Calu3 (cell line): ENCODE measurements around the gene MYO3B. TPM values are rescaled to one million over a fixed set of nuclear protein-coding genes. Genes with fewer than 3 reads are reported as not detected.

Experiments used
- BruUV-seq: library from RNA; stranded (reverse); fragments of 400-500 nt; replicated peaks from 2 replicates; lab custom pipeline; 2021; lab: Mats Ljungman, UMichigan
- CTCF ChIA-PET: fragments of 300-600 bp; sonication (Branson Sonifier 250); formaldehyde crosslinking; loops from one replicate; lab custom pipeline; 2022; ENCODE audit warnings: antibody characterized with exemption; lab: Charles Lee
- DNase-seq: peaks from one replicate; pipeline ENCODE4 v3.0.0; 2022
- H3K27ac Mint-ChIP-seq: one replicate; pipeline ENCODE4 v1.8.0; 2022; ENCODE audit warnings: mixed read lengths; ENCODE audit not compliant: unreplicated experiment
- H3K27me3 Mint-ChIP-seq: one replicate; pipeline ENCODE4 v1.8.0; 2022; ENCODE audit warnings: mixed read lengths; ENCODE audit not compliant: unreplicated experiment
- H3K36me3 Mint-ChIP-seq: one replicate; pipeline ENCODE4 v1.8.0; 2022; ENCODE audit warnings: mild to moderate bottlenecking, moderate library complexity, mixed read lengths; ENCODE audit not compliant: insufficient read depth, unreplicated experiment
- H3K4me1 Mint-ChIP-seq: one replicate; pipeline ENCODE4 v1.8.0; 2022; ENCODE audit warnings: mild to moderate bottlenecking, low read depth, mixed read lengths; ENCODE audit not compliant: unreplicated experiment
- H3K4me3 Mint-ChIP-seq: one replicate; pipeline ENCODE4 v1.8.0; 2022; ENCODE audit warnings: mild to moderate bottlenecking, low read depth, moderate library complexity, mixed read lengths; ENCODE audit not compliant: unreplicated experiment
- H3K9me3 Mint-ChIP-seq: one replicate; pipeline ENCODE4 v1.8.0; 2022; ENCODE audit warnings: low read depth, mixed read lengths; ENCODE audit not compliant: unreplicated experiment
- intact Hi-C: fragments of 100-400 bp; cut with micrococcal nuclease; formaldehyde crosslinking; loops from one replicate; pipeline ENCODE4 v1.10.0; 2022; ENCODE audit not compliant: unreplicated experiment
- total RNA-seq: library from RNA; stranded (reverse); gene quantifications from 2 replicates; pipeline ENCODE4 v1.2.3, GENCODE V29; 2022
- TF ChIP-seq, protein P1 (sequence below): fragments of 200-600 bp; IDR thresholded peaks from one replicate; pipeline ENCODE4 v1.8.0; 2022; ENCODE audit warnings: antibody characterized with exemption; ENCODE audit not compliant: unreplicated experiment

Gene MYO3B
- total RNA-seq, 1 experiment from 2014 or later = 5.0 TPM

DNA sequence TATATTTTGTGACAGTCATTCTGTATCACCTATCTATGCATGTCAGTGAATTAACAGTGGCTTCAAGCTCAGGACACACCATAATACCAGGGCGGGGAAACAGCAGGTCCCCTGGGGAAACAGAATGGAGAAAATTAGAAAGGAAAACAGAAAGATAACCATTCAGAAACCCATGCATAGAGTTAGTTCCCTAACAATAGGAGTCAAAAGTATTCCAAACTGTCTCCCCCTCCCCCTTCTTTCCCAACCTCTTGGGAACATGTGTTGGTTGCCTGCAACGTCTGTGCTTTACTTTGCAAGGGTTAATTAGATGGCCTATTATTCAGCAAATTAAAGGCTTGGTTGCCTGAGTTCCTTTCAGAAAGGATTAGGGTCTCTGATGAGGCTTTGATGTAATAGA lies 176.4 kb downstream of the MYO3B start:
- no peaks in the 10 kb centered on the region for H3K9me3 Mint-ChIP-seq
- TF ChIP-seq, protein P1, sequence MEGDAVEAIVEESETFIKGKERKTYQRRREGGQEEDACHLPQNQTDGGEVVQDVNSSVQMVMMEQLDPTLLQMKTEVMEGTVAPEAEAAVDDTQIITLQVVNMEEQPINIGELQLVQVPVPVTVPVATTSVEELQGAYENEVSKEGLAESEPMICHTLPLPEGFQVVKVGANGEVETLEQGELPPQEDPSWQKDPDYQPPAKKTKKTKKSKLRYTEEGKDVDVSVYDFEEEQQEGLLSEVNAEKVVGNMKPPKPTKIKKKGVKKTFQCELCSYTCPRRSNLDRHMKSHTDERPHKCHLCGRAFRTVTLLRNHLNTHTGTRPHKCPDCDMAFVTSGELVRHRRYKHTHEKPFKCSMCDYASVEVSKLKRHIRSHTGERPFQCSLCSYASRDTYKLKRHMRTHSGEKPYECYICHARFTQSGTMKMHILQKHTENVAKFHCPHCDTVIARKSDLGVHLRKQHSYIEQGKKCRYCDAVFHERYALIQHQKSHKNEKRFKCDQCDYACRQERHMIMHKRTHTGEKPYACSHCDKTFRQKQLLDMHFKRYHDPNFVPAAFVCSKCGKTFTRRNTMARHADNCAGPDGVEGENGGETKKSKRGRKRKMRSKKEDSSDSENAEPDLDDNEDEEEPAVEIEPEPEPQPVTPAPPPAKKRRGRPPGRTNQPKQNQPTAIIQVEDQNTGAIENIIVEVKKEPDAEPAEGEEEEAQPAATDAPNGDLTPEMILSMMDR = no peak
- CTCF ChIA-PET = no interaction called here
- H3K4me1 Mint-ChIP-seq = no peaks in the 10 kb centered on the region
- intact Hi-C loops = no loop called here
- H3K27me3 Mint-ChIP-seq = no peaks in the 10 kb centered on the region
- no peaks in the 10 kb centered on the region for H3K36me3 Mint-ChIP-seq
- DNase-seq = no peak
- H3K27ac Mint-ChIP-seq = no peak overlapping the region
- BruUV-seq = no TSS peak
- H3K4me3 Mint-ChIP-seq = no peak overlapping the region

DNA sequence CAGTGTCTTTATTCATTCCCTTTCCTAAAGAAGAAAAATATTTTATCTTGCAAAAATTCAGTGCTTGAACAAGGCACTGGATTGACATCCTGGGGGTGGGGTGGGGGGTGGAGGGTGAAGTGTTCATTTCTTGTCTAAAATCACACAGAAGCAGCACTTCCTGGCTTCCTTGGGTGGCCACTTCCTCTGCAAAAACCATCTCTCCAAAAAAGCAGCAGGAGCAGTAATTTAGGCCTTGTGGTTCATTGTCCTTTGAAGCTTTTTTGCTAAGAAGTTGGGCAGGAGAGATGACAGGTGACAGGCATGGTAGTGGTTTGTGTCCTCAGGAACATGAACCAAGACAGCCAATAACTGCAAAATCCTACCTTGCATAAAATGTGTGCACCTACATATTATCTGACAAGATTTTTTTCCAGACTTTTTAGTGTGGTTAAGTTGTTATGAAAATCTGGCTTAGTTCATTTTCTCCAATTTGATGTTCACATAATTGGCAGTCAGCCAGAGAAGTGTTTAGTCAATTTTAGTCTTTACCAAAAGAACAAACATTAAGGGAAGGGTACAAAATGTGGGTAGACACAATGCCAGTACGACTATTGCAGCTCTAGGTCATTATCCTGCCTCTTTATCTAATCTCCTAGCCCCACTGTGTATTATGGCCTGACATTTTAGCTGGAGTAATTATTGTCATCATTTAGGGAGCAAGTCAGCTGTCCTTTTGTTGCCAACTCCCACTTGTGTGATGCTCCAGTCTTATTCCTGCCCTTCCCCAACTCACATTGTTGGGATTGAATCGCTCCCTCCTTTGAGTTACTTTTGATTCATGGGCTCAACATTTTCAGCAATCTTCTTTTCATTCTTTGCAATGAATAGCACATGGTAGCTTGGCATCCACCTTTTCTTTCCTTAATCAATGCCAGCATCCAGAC lies 177.2 kb downstream of the MYO3B start:
- no TSS peak for BruUV-seq
- H3K9me3 Mint-ChIP-seq = no peaks in the 10 kb centered on the region
- TF ChIP-seq, protein P1 = no peak
- no peak for DNase-seq
- no peaks in the 10 kb centered on the region for H3K36me3 Mint-ChIP-seq
- intact Hi-C loops = no loop called here
- CTCF ChIA-PET = no interaction called here
- no peak overlapping the region for H3K4me3 Mint-ChIP-seq
- no peak overlapping the region for H3K27ac Mint-ChIP-seq
- H3K27me3 Mint-ChIP-seq = no peaks in the 10 kb centered on the region
- H3K4me1 Mint-ChIP-seq = no peaks in the 10 kb centered on the region

DNA sequence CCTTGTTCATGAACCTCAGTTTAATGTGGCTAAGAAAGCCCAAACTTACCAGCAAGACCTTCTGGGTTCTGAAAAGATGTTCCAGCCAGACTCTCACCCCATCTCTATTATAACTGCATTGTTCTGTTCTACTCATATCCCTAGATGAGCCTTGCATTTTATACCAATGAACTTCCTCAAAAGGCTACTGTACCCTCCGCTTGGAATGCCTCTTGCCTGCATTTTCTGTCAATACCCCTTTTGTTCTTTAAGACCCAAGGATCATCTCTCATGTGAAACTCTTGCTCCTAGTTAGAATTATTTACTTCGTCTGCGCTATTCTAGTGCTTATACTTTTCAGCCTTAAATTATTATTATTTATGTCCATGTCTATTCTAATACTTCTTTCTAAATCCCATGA lies 181.5 kb downstream of the MYO3B start:
- peaks cover 10% of the 10 kb centered on the region for H3K4me1 Mint-ChIP-seq
- BruUV-seq = no TSS peak
- no peaks in the 10 kb centered on the region for H3K36me3 Mint-ChIP-seq
- H3K4me3 Mint-ChIP-seq = no peak overlapping the region
- TF ChIP-seq, protein P1 = no peak
- intact Hi-C loops = no loop called here
- no peak overlapping the region for H3K27ac Mint-ChIP-seq
- CTCF ChIA-PET = no interaction called here
- H3K9me3 Mint-ChIP-seq = no peaks in the 10 kb centered on the region
- no peak for DNase-seq
- H3K27me3 Mint-ChIP-seq = peaks cover 2% of the 10 kb centered on the region

DNA sequence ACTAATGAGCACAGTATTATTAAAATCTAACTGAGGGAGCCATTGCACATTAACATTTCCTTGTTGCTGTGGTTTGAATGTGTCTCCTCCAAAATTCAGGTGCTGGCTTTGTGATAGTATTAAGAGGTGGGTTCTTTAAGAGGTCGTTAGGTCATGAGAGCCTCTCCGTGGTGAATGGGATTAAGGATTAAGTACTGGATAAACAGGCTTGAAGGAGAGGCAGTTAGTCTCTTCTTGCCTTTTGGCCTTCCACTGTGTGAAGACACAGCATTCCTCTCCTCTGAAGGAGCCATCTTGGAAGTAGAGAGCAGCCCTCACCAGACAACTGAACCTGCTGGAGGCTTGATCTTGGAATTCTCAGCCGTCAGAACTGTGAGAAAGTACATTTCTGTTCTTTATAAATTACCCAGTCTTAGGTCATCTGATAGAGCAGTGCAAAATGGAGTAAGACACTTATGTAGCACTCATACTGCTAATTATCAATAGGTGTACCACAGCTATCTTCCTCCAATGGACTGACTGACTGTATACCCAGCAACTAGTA lies 182.7 kb downstream of the MYO3B start:
- BruUV-seq = no TSS peak
- H3K4me1 Mint-ChIP-seq = peaks cover 10% of the 10 kb centered on the region
- DNase-seq = no peak
- H3K27ac Mint-ChIP-seq = no peak overlapping the region
- CTCF ChIA-PET = interaction anchor here (0.5 to 2.2 kb wide), 4 partner anchors 37 to 513 kb away, joined by 4 to 17 read pairs (median 7); partner anchors contain the start of gene GAD1
- intact Hi-C loops = loop anchor here (1.0 to 10.0 kb wide), 4 partner anchors 36 to 512 kb away; no protein-coding TSS in a partner anchor
- no peak overlapping the region for H3K4me3 Mint-ChIP-seq
- H3K36me3 Mint-ChIP-seq = no peaks in the 10 kb centered on the region
- H3K27me3 Mint-ChIP-seq = peaks cover 13% of the 10 kb centered on the region
- H3K9me3 Mint-ChIP-seq = no peaks in the 10 kb centered on the region
- TF ChIP-seq, protein P1 = no peak
